GM19372 (cell line): ENCODE results near the gene POLR3GL.

ENCODE experiments used
- ATAC-seq: cut with Tn5 transposase; IDR thresholded peaks from one replicate; pipeline ENCODE4 v1.9.1; 2021; ENCODE audit warnings: mild to moderate bottlenecking, low read depth, moderate library complexity; ENCODE audit not compliant: unreplicated experiment

The POLR3GL gene

DNA sequence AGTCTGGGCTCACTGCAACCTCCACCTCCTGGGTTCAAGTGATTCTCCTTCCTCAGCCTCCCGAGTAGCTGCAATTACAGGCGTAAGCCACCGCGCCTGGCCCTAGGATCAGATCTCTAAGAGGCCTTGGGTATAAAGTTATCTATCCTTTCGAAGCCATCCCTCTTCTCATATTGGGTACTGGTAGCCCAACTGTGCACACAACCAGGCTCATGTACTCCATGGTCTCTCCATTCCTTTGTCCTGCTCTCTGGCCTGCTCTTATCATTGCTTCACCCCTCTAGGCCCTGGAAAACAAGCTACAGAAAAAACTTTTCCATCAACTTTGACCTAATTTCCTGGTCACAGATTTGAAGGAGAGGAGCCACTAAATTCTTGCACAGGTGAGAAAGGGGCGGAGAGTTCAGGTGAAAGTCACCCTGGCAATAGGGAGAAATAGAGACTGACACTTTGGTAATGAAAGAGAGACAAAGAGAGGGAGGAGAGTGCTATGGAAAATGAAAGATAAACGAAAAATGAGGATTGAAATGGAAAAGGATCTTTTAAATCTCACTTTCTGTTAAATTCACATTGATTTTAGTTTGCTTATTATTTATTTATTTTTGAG lies 25.9 kb downstream of the POLR3GL start:
- ATAC-seq: no peak

GRCh38 chr1:145991735-145992412 lies 27.4 kb downstream of the POLR3GL start:
- no peak for ATAC-seq

GRCh38 chr1:145992502-145992936 lies 28.0 kb downstream of the POLR3GL start:
- no peak for ATAC-seq

GRCh38 chr1:145992958-145993617 lies 28.6 kb downstream of the POLR3GL start:
- ATAC-seq: no peak

GRCh38 chr1:145993618-145994390 lies 29.3 kb downstream of the POLR3GL start:
- ATAC-seq: no peak

GRCh38 chr1:145994391-145995120 lies 30.1 kb downstream of the POLR3GL start:
- no peak for ATAC-seq

GRCh38 chr1:145995148-145995881 lies 30.8 kb downstream of the POLR3GL start:
- no peak for ATAC-seq

DNA sequence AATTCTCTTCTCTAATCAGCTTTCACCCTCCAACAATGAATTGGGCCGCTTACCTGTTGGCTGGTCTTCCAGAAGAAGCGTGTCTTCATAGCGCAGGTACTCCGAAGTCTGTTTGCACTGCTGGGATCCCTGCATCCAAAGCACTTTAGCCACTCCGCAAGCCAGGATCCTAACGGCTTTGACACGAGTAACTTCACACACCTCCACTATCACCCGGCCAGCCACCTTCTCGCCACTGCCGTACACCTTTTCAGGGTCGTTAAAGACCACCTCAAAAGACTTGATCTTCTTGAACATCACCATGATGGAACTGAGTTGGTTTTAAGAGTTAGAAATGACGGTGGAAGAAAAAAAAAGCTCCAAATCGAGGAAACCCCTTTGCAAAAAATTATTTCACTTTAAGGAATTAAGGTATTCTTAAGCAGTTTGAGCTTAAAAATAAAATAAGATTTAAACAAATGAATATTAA lies 31.5 kb downstream of the POLR3GL start:
- ATAC-seq: no peak

DNA sequence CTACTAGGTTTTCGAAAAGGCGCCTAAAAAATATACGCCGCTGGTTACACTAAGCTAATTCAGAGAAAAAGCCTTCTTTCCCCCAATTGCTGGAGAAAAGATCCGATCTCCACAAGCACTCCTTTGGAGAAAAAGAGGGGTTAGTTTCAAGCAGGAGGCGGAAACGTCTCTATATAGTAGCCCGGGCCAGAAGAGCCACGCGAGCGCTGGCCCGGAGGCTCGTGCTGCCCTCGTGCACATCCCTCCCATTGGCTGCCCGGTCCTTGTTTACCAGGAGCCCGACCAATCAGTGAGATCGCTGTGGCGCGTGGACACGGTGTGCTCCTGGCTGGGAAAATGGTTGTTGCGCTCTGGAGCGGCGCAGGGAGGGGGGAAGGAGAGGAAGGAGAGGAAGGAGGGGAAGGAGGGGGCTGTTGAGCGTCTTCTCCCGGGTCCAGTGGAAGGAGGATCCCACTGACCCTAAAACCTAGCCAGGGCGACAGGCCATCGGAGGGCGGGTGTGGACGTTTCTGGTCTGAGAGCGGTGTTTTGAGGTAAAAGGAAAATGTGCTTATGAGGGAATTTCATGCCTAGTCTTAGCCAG lies 32.0 kb downstream of the POLR3GL start, which contains the start of gene TXNIP:
Gene TXNIP, minus strand, starts transcription at position 147 of the 583 bp plus-strand sequence. CDS start 313 bp downstream, outside the sequence.
- ATAC-seq: peak; percentile 94

- ATAC-seq: peak; percentile 21
These were observed 32.7 kb downstream of the POLR3GL start for GRCh38 chr1:145997016-145997717.

GRCh38 chr1:145997718-145998023 lies 33.2 kb downstream of the POLR3GL start:
- no peak for ATAC-seq

GRCh38 chr1:145999321-146000024 lies 35.0 kb downstream of the POLR3GL start:
- no peak for ATAC-seq

GRCh38 chr1:146001709-146002108 lies 37.2 kb downstream of the POLR3GL start:
- no peak for ATAC-seq

DNA sequence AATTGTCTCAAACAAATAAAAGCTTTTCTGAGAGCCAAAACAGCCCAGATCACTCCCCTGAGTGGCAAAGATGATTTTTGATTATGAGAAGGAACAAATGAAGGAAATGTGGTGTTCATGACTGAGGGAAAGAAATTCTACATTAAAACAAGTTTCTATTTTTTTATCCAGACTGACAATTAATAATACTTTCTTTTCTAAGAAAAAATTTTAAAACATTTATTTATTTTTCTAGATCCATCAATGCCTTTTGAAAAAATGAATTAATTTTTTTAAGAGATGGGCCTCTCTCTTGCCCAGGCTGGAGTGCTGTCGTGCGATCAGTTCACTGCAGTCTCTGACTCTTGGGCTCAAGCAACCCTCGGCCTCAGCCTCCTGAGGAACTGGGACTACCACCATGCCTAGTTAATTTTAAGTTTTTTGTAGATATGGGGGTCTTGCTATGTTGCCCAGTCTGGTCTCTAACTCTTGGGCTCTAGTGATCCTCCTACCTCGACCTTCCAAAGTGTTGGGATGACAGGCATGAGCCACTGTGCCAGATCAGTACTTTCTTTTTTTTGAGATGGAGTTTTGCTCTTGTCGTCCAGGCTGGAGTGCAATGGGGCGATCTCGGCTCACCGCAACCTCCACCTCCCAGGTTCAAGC lies 43.1 kb downstream of the POLR3GL start:
- no peak for ATAC-seq

DNA sequence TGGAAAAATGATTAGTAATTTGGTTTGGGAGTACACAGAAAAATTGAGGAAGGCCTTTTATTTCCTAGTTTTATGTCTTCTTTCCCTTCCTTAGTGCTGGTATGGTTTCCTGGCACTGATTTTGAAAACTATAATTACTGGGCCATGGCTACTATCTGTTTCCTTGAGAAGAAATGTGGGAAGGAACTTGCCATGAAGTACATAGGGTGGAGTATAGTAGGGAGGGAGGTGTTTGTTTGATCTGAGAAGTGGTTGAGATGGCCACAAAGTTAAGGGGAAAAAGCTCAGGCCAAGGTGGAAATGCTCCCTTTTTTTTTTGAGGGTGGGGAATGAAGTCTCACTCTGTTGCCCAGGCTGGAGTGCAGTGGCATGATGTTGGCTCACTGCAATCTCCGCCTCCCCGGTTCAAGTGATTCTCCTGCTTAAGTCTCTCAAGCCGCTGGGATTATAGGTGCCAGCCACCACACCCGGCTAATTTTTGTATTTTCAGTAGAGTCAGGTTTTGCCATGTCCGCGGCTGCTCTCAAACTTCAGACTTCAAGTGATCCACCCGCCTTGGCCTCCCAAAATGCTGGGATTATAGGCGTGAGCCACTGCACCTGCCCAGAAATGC lies 45.7 kb downstream of the POLR3GL start:
- ATAC-seq: no peak

GRCh38 chr1:146012703-146013558 lies 48.4 kb downstream of the POLR3GL start:
- no peak for ATAC-seq
